Peyer's patch (tissue), 4 donors: Measurements from ENCODE around the gene LRFN5.

ENCODE experiments used
- CTCF ChIP-seq, 6 experiments: fragments of 450-650 bp in 4 of 6; fragments of 200-600 bp in 2 of 6; sonication (generic) in 1 of 6; IDR thresholded peaks; one replicate each; pipeline ENCODE4 v1.5.1; 2017 to 2019; ENCODE audit warnings: antibody characterized with exemption in 6 of 6, mild to moderate bottlenecking in 3 of 6, moderate library complexity in 1 of 6
- POLR2A ChIP-seq, 2 donors: fragments of 450-650 bp; IDR thresholded peaks; one replicate each; pipeline ENCODE4 v1.5.1; 2017; ENCODE audit warnings: antibody characterized with exemption in 2 of 2, mild to moderate bottlenecking in 2 of 2, moderate library complexity in 2 of 2

DNA sequence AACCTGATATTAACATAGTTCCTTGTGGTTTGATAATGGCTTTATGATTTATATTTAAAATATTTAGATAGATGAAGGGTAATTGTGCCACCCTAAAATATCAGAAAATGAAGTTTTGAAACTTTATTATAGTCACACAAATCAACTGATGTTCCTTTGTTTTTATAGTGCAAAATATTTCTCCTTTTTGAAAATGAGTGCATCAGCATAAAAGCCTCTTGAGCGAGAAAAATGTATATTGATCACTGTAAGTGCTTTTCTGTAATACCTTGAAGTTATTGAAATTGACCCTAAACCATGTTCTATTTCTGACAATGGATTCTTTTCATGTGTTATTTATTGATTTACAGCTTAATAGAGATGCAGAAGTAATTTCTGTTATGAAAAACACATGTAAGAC, 35.0 kb downstream of the LRFN5 start:
- no peak for TF ChIP-seq CTCF (IDR thresholded peaks at IDR 0.05)
- no peak for TF ChIP-seq POLR2A (IDR thresholded peaks at IDR 0.05)
